MM.1S (cell line): ENCODE data around the gene ENO4.

Experiments used
- DNase-seq: peaks from one replicate; pipeline ENCODE4 v3.0.0-alpha.2; 2015
- H2AFZ ChIP-seq: fragments of 300-600 bp; sonication (generic); 2 replicates; pipeline ENCODE4 v1.6.0; 2016; ENCODE audit warnings: antibody characterized with exemption, low read length
- H3F3A ChIP-seq: fragments of 300-600 bp; sonication (generic); 2 replicates; pipeline ENCODE4 v1.6.1; 2016; ENCODE audit warnings: mild to moderate bottlenecking, antibody characterized with exemption, low read length, moderate library complexity, mixed read lengths; ENCODE audit not compliant: insufficient read depth
- H3K27ac ChIP-seq: fragments of 300-600 bp; sonication (generic); 2 replicates; pipeline ENCODE4 v1.5.1; 2016; ENCODE audit warnings: mild to moderate bottlenecking, low read length
- H3K27me3 ChIP-seq: fragments of 300-600 bp; sonication (generic); replicated peaks from 2 replicates; pipeline ENCODE4 v1.6.0; 2016; ENCODE audit warnings: low read length; ENCODE audit not compliant: insufficient read depth
- H3K36me3 ChIP-seq: fragments of 300-600 bp; sonication (generic); replicated peaks from 2 replicates; pipeline ENCODE4 v1.6.1; 2016; ENCODE audit warnings: mild to moderate bottlenecking, low read length, mixed read lengths; ENCODE audit not compliant: insufficient read depth
- H3K4me1 ChIP-seq: fragments of 300-600 bp; sonication (generic); 2 replicates; pipeline ENCODE4 v1.6.1; 2016; ENCODE audit warnings: low read length, mixed read lengths
- H3K4me2 ChIP-seq: fragments of 300-600 bp; sonication (generic); 2 replicates; pipeline ENCODE4 v1.6.0; 2016; ENCODE audit warnings: low read depth, low read length
- H3K4me3 ChIP-seq: fragments of 300-600 bp; sonication (generic); 2 replicates; pipeline ENCODE4 v1.5.1; 2016; ENCODE audit warnings: low read length, mixed read lengths
- H3K79me2 ChIP-seq: fragments of 300-600 bp; sonication (generic); 2 replicates; pipeline ENCODE4 v1.6.1; 2016; ENCODE audit warnings: mixed run types, low read length, mixed read lengths
- H3K9ac ChIP-seq: fragments of 300-600 bp; sonication (generic); 2 replicates; pipeline ENCODE4 v1.6.1; 2016; ENCODE audit warnings: low read length, mixed read lengths
- H3K9me2 ChIP-seq: fragments of 300-600 bp; sonication (generic); replicated peaks from 2 replicates; pipeline ENCODE4 v1.6.1; 2016; ENCODE audit warnings: mild to moderate bottlenecking, low read length, mixed read lengths; ENCODE audit not compliant: insufficient read depth
- H3K9me3 ChIP-seq: fragments of 300-600 bp; sonication (generic); replicated peaks from 2 replicates; pipeline ENCODE4 v1.6.1; 2016; ENCODE audit warnings: mild to moderate bottlenecking, low read length, mixed read lengths; ENCODE audit not compliant: insufficient read depth
- H4K20me1 ChIP-seq: fragments of 300-600 bp; sonication (generic); 2 replicates; pipeline ENCODE4 v1.6.1; 2016; ENCODE audit warnings: mild to moderate bottlenecking, low read length, moderate library complexity, mixed read lengths; ENCODE audit not compliant: insufficient read depth
- EZH2 ChIP-seq: fragments of 300-600 bp; sonication (generic); optimal IDR thresholded peaks from 2 replicates; pipeline ENCODE3; 2017; ENCODE audit warnings: low read depth, mild to moderate bottlenecking, antibody characterized with exemption, low read length, mixed read lengths
- EZH2phosphoT487 ChIP-seq: fragments of 300-600 bp; sonication (generic); IDR thresholded peaks from 2 replicates; pipeline ENCODE4 v1.6.1; 2018; ENCODE audit warnings: antibody characterized with exemption, low read length
- TF ChIP-seq, protein P1 (sequence below): fragments of 300-600 bp; sonication (generic); IDR thresholded peaks from 2 replicates; pipeline ENCODE4 v1.5.1; 2016; ENCODE audit warnings: antibody characterized with exemption, low read length, mixed read lengths

The ENO4 gene

DNA sequence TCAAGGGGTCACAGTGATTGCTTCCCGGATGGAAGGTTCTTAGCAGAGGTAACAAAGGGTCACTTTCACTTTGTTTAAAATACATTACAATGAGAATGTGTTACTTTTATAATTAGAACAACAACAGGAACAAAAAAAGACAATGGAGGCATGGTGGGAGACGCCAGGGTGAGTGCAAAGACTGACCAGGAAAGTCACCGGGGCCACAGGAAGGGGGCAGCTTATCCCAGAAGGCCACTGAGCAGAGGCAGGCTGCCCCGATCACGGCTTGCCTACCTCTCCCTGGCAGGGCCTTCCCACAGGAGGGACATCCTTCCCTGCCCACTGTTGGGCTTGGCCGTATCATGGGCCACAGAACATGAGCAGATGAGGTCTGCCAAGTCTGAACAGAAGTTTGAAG, 46.8 kb upstream of the ENO4 start:
- Histone ChIP-seq H3K4me1 (no peaks in the 10 kb centered on the region), H3K27ac (no peak overlapping the region), H3K4me2 (no peak overlapping the region), H3F3A (no peaks in the 10 kb centered on the region), H2AFZ (no peak overlapping the region), H3K36me3 (no peaks in the 10 kb centered on the region), H3K4me3 (no peak overlapping the region), H3K79me2 (no peaks in the 10 kb centered on the region), H4K20me1 (no peaks in the 10 kb centered on the region), H3K9ac (no peak overlapping the region), H3K9me3 (no peaks in the 10 kb centered on the region), H3K9me2 (no peaks in the 10 kb centered on the region), H3K27me3 (no peaks in the 10 kb centered on the region)
- TF ChIP-seq EZH2phosphoT487: no peak
- TF ChIP-seq, protein P1, sequence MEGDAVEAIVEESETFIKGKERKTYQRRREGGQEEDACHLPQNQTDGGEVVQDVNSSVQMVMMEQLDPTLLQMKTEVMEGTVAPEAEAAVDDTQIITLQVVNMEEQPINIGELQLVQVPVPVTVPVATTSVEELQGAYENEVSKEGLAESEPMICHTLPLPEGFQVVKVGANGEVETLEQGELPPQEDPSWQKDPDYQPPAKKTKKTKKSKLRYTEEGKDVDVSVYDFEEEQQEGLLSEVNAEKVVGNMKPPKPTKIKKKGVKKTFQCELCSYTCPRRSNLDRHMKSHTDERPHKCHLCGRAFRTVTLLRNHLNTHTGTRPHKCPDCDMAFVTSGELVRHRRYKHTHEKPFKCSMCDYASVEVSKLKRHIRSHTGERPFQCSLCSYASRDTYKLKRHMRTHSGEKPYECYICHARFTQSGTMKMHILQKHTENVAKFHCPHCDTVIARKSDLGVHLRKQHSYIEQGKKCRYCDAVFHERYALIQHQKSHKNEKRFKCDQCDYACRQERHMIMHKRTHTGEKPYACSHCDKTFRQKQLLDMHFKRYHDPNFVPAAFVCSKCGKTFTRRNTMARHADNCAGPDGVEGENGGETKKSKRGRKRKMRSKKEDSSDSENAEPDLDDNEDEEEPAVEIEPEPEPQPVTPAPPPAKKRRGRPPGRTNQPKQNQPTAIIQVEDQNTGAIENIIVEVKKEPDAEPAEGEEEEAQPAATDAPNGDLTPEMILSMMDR: no peak
- TF ChIP-seq EZH2: no peak
- DNase-seq: no peak

DNA sequence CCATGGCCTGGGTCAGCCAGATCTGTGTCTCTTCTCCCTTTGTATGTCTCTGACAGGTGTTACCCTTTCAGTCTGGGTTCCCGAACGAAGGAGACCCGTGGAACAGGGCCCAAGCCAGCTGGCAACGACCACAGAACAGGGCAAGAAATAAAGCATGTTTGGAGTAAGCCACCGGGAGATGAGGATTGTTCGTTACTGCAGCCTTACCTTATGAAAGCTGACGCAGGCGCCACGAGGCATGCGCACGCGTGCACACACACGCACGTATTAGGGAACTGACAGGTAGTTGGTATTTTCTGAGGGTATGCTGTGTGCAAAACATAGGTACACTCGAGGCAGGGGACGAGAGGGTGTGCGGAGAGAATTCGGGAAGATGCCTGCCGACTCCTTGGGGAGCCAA, 46.4 kb upstream of the ENO4 start:
- H3K36me3 ChIP-seq: no peaks in the 10 kb centered on the region
- H3K9me2 ChIP-seq: no peaks in the 10 kb centered on the region
- H3K4me2 ChIP-seq: no peak overlapping the region
- H4K20me1 ChIP-seq: no peaks in the 10 kb centered on the region
- TF ChIP-seq EZH2 (no peak), EZH2phosphoT487 (no peak)
- TF ChIP-seq, protein P1: no peak
- no peaks in the 10 kb centered on the region for H3K4me1 ChIP-seq
- H2AFZ ChIP-seq: no peak overlapping the region
- H3K9ac ChIP-seq: no peak overlapping the region
- no peaks in the 10 kb centered on the region for H3F3A ChIP-seq
- H3K79me2 ChIP-seq: no peaks in the 10 kb centered on the region
- no peaks in the 10 kb centered on the region for H3K27me3 ChIP-seq
- DNase-seq: no peak
- H3K27ac ChIP-seq: no peak overlapping the region
- no peaks in the 10 kb centered on the region for H3K9me3 ChIP-seq
- H3K4me3 ChIP-seq: no peak overlapping the region

DNA sequence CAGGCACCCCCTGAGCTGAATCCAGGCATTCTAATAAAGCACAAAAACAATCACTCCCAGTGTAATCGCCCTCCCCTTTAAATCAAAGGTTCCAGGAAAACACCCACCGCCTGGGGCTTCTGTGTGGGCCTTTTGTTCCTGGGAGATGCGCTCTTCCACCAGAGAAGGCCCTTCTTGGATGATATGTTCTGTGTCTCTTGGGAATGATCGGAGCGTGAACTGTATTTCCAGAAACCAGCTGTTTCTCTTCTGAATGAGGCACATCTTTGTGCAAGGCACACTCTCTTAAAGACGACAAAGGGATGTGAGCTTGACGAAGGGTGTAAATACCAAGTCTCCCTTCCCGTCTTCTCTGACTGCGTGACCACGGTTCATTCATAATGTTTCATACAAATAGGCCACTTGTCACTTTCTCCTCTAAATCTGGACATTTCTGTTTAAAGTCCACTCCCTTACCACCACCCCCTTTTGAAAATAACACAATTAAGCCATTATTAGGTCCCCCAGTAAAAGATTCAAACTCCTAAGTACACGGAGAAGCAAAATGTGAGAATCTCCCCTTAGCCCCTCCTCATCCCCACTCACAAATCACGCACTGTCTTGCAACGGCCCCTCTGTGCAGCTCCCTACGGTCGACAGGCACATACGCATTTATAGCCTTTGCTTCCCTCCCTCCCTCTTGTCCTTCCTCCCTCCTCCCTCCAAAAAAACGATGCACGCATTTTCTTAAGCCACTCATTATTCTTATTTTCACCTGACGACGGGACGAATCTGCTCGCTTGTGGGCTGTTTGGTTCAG, 45.6 kb upstream of the ENO4 start:
- no peak overlapping the region for H3K4me3 ChIP-seq

More for the DNA sequence above, 45.6 kb upstream of the ENO4 start:
- Histone ChIP-seq H3F3A (no peaks in the 10 kb centered on the region), H3K27me3 (no peaks in the 10 kb centered on the region), H3K4me2 (no peak overlapping the region), H3K36me3 (no peaks in the 10 kb centered on the region), H4K20me1 (no peaks in the 10 kb centered on the region), H3K9ac (no peak overlapping the region), H3K27ac (no peak overlapping the region), H2AFZ (no peak overlapping the region), H3K9me2 (no peaks in the 10 kb centered on the region), H3K79me2 (no peaks in the 10 kb centered on the region), H3K9me3 (no peaks in the 10 kb centered on the region), H3K4me1 (no peaks in the 10 kb centered on the region)
- no peak for DNase-seq
- TF ChIP-seq, protein P1: no peak
- TF ChIP-seq EZH2phosphoT487: no peak
- TF ChIP-seq EZH2: no peak
